Measurements from ENCODE around the gene NPTXR. TPM values are rescaled to one million over a fixed set of nuclear protein-coding genes. Genes with fewer than 3 reads are reported as not detected.
A peak's percentile ranks its signal among the peaks of the same experiment; 100 is the strongest.

NPTXR gene
- total RNA-seq, 2 experiments from 2014 or later: 1.9 to 2.5 TPM

DNA sequence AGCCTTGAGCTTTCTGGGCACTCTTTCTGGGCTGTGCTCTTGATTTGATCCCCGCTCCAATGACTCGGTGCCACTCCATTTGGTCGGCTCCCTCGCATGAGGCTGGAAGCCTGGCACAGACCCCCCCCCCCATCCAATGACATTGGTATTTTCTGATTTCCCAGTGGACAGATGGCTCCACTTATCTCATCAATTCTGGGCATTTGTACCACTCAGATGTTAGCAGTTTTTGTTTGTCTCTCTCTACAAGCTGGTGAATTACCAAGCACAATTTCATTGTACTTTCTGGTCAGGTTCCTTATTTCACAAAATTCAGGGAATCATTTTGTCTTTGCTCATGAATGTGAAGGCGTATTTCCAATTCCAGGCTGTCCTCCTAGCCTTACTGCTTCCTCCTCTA, 59.0 kb downstream of the NPTXR start:
- CTCF ChIA-PET: no interaction called here
- POLR2A ChIA-PET: no interaction called here
- H3K27me3 Mint-ChIP-seq: no peaks in the 10 kb centered on the region
- H3K36me3 Mint-ChIP-seq: no peaks in the 10 kb centered on the region
- DNase-seq: no peak
- no peaks in the 10 kb centered on the region for H3K9me3 Mint-ChIP-seq
- intact Hi-C loops (cut with micrococcal nuclease): no loop called here
- H3K4me3 Mint-ChIP-seq: no peak overlapping the region
- H3K27ac Mint-ChIP-seq: no peak overlapping the region
- peaks cover 4% of the 10 kb centered on the region for H3K4me1 Mint-ChIP-seq (ENCODE audit: low read depth)

DNA sequence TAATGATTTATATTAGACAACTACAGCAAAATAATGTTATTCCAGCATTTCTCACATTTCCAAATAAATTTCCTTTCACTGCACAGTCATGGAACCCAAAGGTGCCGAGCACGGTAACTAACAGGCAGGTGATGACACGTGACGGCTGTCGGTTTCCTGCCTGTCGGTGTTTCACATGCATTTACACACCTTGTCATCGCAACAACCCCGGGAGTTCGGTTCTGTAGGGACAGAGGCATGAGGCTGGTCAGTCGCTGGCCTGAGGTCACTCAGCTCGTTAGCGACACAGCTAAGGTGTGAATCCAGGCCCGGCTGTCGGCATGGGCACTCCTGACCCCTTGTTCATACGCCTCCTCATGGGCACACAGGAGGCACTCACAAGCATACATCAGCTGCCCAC, 59.8 kb downstream of the NPTXR start:
- DNase-seq: no peak

DNA sequence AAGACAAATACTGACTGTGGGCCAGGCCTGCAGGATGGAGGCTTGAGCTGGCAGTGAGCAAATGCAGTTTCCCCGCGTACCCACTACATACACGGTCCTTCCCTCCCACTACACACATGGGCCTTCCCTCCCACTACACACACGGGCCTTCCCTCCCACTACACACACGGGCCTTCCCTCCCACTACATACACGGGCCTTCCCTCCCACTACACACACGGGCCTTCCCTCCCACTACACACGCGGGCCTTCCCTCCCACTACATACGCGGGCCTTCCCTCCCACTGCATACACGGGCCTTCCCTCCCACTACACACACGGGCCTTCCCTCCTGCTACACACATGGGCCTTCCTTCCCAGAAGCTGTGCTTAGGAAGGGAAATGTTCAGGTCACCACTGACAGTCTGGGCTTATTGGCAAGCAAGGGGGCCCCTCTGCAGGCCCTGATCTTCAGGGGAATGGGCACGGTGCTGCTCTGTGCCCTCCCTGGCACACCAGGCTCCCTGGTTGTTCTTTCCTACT, 60.7 kb downstream of the NPTXR start:
- DNase-seq: no peak
- no peak overlapping the region for H3K27ac Mint-ChIP-seq
- no peaks in the 10 kb centered on the region for H3K36me3 Mint-ChIP-seq
- intact Hi-C loops (cut with micrococcal nuclease): no loop called here
- H3K4me3 Mint-ChIP-seq: no peak overlapping the region
- H3K4me1 Mint-ChIP-seq (ENCODE audit: low read depth): peaks cover 4% of the 10 kb centered on the region
- H3K27me3 Mint-ChIP-seq: no peaks in the 10 kb centered on the region
- ChIA-PET POLR2A (no interaction called here), CTCF (interaction anchor here (0.7 to 1.2 kb wide), 2 partner anchors 14 to 17 kb away, joined by 3 read pairs; no protein-coding TSS in a partner anchor)
- no peaks in the 10 kb centered on the region for H3K9me3 Mint-ChIP-seq

More for the DNA sequence above, 59.8 kb downstream of the NPTXR start:
- intact Hi-C loops (cut with micrococcal nuclease): no loop called here
- ChIA-PET POLR2A (no interaction called here), CTCF (no interaction called here)
- Mint-ChIP-seq H3K9me3 (no peaks in the 10 kb centered on the region), H3K36me3 (no peaks in the 10 kb centered on the region), H3K4me3 (no peak overlapping the region), H3K27ac (no peak overlapping the region), H3K27me3 (no peaks in the 10 kb centered on the region), H3K4me1 (ENCODE audit: low read depth) (peaks cover 4% of the 10 kb centered on the region)

DNA sequence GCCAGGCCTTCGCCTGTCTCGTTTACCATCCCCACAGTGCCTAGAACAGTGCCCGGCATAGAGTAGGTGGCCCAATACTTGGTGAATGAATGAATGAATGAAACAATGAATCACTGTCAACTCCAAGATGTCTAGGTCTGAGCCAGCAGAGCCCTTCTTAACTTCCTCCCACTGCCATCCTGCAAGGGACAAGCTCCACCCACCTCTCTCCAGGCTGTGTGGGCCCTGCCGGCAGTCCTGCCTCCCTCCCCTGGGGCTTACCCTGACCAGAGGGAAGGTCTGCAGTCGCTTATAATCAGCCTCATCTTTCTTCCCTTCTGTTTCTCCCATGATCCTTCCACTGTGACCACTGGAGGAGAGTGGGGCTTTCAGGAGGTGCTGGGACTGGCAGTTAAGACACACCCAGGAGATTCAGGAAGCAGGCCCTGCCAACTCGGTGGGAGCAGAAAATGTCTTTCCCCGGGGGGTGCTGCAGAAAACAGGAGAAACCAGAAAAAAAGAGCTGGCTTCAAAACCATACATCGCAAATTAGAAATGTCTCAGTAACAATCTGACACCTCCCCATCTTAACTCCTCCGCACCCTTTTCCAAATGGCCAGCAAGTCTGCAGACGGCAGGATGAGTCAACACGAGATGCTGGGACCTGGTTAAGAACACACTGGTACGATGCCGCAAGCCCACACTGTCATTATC, 61.3 kb downstream of the NPTXR start:
- no peak overlapping the region for H3K4me3 Mint-ChIP-seq
- peak; percentile 28 for DNase-seq
- ChIA-PET POLR2A (no interaction called here), CTCF (interaction anchor here (1.2 kb wide), 1 partner anchor 14 kb away, joined by 3 read pairs; no protein-coding TSS in a partner anchor)
- H3K27me3 Mint-ChIP-seq: no peaks in the 10 kb centered on the region
- H3K36me3 Mint-ChIP-seq: no peaks in the 10 kb centered on the region
- peaks cover 4% of the 10 kb centered on the region for H3K4me1 Mint-ChIP-seq (ENCODE audit: low read depth)
- H3K9me3 Mint-ChIP-seq: no peaks in the 10 kb centered on the region
- peak overlapping the region; percentile 53 for H3K27ac Mint-ChIP-seq
- intact Hi-C loops (cut with micrococcal nuclease): no loop called here

DNA sequence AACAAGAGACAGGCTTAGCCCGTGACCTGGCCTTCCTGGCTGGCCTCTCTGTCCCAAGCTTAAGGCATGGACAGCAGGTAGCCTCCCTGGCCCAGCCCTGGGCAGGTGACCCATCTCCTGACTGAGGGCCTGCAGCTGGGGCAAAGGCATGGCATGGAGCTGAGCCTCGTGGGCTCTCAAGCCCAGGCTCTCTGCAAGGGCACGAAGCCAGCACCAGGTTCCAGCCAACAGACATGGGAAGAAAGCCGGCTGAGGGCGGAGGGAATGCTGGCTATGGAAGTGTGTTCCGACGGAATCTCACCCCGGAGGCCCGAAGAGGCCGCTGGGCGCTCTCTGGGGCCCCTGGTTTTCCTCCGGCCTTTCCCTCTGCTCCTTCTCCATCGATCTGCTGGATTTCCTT, 62.8 kb downstream of the NPTXR start:
- CTCF ChIA-PET: no interaction called here
- intact Hi-C loops (cut with micrococcal nuclease): no loop called here
- no peak overlapping the region for H3K4me3 Mint-ChIP-seq

DNA sequence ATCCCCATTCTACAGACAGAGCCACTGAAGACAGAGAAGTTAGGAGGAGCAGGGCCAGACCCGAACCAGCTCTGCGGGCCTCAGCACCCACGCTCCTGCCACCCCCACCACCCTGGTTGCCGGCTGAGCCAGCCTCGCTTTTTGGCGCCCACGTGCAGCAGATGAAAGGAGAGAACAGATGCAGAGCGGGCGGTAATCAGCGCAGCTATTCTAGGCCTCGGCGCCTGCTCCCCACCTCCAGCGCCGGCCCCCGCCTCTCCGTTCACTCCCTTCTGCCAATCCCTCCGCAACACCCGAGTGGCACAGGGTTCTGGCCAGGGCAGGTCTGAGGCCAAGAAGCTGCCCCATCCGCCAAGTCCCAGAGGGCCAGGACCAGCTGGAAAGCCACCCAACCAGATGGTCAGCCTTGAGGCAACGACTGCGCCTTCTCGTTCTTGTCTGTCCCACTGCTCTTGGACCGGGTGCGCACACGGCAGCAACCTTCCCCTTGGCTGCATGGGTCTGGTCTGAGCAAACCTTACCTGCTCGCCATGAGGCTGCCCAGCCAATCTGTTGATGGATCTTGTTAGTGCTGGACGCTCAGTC, 66.6 kb downstream of the NPTXR start:
- Mint-ChIP-seq H3K9me3 (no peaks in the 10 kb centered on the region), H3K36me3 (no peaks in the 10 kb centered on the region), H3K27ac (no peak overlapping the region), H3K4me1 (ENCODE audit: low read depth) (peaks cover 4% of the 10 kb centered on the region), H3K4me3 (no peak overlapping the region), H3K27me3 (no peaks in the 10 kb centered on the region)
- ChIA-PET CTCF (interaction anchor here (0.7 kb wide), 1 partner anchor 11 kb away, joined by 3 read pairs; no protein-coding TSS in a partner anchor), POLR2A (no interaction called here)
- no peak for DNase-seq
- intact Hi-C loops (cut with micrococcal nuclease): no loop called here

More for the DNA sequence above, 62.8 kb downstream of the NPTXR start:
- POLR2A ChIA-PET: no interaction called here
- Mint-ChIP-seq H3K27me3 (no peaks in the 10 kb centered on the region), H3K9me3 (no peaks in the 10 kb centered on the region), H3K4me1 (ENCODE audit: low read depth) (peaks cover 4% of the 10 kb centered on the region), H3K27ac (no peak overlapping the region), H3K36me3 (no peaks in the 10 kb centered on the region)
- no peak for DNase-seq

DNA sequence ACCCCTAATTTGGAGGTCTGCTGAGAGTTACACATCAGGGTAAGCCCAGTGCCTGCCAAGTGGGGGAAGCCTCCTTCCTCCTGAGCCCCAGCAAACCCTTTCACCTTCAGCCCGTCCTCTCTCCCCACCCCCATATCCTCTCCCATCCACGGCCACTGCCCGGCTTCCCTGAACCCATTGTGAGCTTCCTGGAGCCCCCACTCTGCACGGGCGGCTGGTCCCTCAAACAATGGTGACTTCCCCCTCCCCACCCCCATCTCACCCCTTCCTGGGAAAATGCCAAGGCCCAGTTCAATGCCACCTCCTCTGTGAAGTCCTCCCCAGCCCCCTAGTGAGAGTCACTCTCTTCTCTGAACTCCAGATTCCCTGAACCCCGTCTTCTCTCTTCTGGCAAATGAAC, 67.7 kb downstream of the NPTXR start:
- Mint-ChIP-seq H3K27me3 (no peaks in the 10 kb centered on the region), H3K27ac (no peak overlapping the region), H3K9me3 (no peaks in the 10 kb centered on the region), H3K4me1 (ENCODE audit: low read depth) (peaks cover 3% of the 10 kb centered on the region), H3K36me3 (no peaks in the 10 kb centered on the region), H3K4me3 (no peak overlapping the region)
- intact Hi-C loops (cut with micrococcal nuclease): no loop called here
- POLR2A ChIA-PET: no interaction called here
- no peak for DNase-seq
- CTCF ChIA-PET: interaction anchor here (1.7 kb wide), 1 partner anchor 10 kb away, joined by 5 read pairs; no protein-coding TSS in a partner anchor

DNA sequence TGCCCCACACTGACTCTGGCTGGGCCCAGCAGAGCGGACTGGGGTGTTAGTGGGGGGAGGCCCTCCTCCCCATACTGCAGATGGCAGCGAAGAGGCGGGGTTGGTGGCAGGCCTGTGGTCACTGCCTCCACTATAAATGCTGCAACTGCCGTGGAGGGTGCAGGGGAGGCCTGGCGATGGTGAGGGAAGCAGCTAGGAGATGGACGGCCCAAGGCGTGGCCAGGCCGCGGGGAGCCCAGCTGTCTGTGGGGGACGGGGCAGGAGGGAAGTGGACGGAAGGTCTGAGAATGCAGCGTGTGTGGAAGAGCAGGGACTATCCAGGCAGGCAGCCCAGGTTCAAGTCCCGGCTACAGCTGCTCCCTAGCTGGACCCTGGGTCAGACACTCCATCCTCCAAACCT, 68.2 kb downstream of the NPTXR start:
- ChIA-PET POLR2A (no interaction called here), CTCF (interaction anchor here (1.7 kb wide), 1 partner anchor 10 kb away, joined by 5 read pairs; no protein-coding TSS in a partner anchor)
- no peak overlapping the region for H3K4me3 Mint-ChIP-seq
- no peaks in the 10 kb centered on the region for H3K36me3 Mint-ChIP-seq
- intact Hi-C loops (cut with micrococcal nuclease): no loop called here
- H3K27ac Mint-ChIP-seq: no peak overlapping the region
- no peak for DNase-seq
- H3K9me3 Mint-ChIP-seq: no peaks in the 10 kb centered on the region
- H3K4me1 Mint-ChIP-seq (ENCODE audit: low read depth): peaks cover 3% of the 10 kb centered on the region
- H3K27me3 Mint-ChIP-seq: no peaks in the 10 kb centered on the region

DNA sequence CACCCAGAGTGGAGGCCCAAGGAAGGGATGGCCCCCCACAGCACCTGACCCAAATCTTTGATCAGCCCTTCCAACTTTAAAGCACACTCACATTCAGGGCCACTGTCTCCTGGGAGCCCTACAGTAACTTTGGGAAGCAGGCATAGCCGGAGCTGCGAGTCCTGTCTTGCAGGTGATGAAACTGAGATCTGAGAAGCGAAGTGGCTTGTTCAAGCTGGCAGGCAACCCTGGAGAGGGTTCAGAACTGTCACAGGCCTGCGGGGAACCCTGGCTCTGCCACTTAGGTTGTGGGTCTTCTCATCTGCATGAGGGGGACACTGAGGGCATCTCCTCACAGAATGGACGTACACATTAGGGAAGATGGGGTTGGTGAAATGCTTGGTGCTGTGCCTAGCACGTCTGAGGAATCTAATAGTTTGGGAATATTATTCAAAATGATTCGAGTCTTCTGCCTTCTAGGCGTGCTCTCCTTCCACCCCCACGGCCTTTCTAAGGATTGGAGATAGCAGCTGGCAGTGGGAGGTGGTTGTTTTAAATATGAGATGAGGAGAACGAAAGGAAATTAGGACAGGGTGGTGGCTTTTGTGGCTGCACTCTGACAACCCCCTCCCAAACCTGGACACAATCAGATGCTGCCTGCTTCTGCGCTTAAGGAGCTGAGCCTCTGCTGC, 69.2 kb downstream of the NPTXR start:
- Mint-ChIP-seq H3K4me1 (ENCODE audit: low read depth) (peaks cover 3% of the 10 kb centered on the region), H3K36me3 (no peaks in the 10 kb centered on the region), H3K27ac (no peak overlapping the region), H3K4me3 (no peak overlapping the region), H3K9me3 (no peaks in the 10 kb centered on the region), H3K27me3 (no peaks in the 10 kb centered on the region)
- CTCF ChIA-PET: interaction anchor here (1.7 kb wide), 1 partner anchor 9 kb away, joined by 5 read pairs; no protein-coding TSS in a partner anchor
- intact Hi-C loops (cut with micrococcal nuclease): no loop called here
- no peak for DNase-seq
- POLR2A ChIA-PET: no interaction called here

DNA sequence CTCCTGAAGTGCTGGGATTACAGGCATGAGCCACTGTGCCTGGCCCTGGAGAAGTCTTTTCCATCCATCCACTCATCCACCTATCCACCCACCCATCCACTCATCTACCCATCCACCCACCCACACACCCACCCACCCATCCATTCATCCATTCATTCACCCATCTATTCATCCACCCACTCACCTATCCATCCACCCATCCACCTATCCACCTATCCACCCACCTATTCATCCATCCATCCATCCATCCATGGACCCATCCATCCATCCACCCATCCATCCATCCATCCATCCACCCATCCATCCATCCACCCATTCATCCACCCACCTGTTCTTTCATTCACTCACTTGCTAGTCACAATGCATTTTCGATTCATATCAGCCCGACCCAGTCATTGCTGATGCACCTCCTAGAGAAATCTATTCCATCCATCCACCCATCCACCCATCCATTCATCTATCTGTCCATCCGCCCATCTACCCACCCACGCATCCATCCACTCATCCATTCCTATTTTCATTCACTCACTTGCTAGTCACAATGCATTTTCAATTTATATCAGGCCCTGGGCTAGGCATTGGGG, 70.4 kb downstream of the NPTXR start:
- POLR2A ChIA-PET: no interaction called here
- no peaks in the 10 kb centered on the region for H3K9me3 Mint-ChIP-seq
- CTCF ChIA-PET: no interaction called here
- H3K27me3 Mint-ChIP-seq: no peaks in the 10 kb centered on the region
- H3K36me3 Mint-ChIP-seq: no peaks in the 10 kb centered on the region
- H3K4me3 Mint-ChIP-seq: no peak overlapping the region
- no peak for DNase-seq
- intact Hi-C loops (cut with micrococcal nuclease): no loop called here
- no peak overlapping the region for H3K27ac Mint-ChIP-seq
- H3K4me1 Mint-ChIP-seq (ENCODE audit: low read depth): peaks cover 3% of the 10 kb centered on the region

DNA sequence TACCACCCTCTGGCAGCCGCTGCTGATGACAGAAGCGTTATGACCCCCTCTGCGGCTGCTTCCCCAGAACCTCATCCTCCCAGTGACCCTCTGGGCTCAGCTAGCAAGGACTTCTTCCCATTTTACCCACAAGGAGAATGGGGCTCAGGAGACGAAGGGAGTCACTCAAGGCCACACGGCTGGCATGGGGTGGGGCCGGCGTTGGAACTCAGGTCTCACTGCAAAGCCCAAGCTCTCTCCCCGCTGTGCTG, 71.3 kb downstream of the NPTXR start:
- no peak overlapping the region for H3K4me3 Mint-ChIP-seq
- H3K27ac Mint-ChIP-seq: no peak overlapping the region
- ChIA-PET CTCF (no interaction called here), POLR2A (no interaction called here)
- H3K27me3 Mint-ChIP-seq: no peaks in the 10 kb centered on the region
- H3K9me3 Mint-ChIP-seq: no peaks in the 10 kb centered on the region
- peaks cover 3% of the 10 kb centered on the region for H3K4me1 Mint-ChIP-seq (ENCODE audit: low read depth)
- no peaks in the 10 kb centered on the region for H3K36me3 Mint-ChIP-seq
- no peak for DNase-seq
- intact Hi-C loops (cut with micrococcal nuclease): no loop called here

DNA sequence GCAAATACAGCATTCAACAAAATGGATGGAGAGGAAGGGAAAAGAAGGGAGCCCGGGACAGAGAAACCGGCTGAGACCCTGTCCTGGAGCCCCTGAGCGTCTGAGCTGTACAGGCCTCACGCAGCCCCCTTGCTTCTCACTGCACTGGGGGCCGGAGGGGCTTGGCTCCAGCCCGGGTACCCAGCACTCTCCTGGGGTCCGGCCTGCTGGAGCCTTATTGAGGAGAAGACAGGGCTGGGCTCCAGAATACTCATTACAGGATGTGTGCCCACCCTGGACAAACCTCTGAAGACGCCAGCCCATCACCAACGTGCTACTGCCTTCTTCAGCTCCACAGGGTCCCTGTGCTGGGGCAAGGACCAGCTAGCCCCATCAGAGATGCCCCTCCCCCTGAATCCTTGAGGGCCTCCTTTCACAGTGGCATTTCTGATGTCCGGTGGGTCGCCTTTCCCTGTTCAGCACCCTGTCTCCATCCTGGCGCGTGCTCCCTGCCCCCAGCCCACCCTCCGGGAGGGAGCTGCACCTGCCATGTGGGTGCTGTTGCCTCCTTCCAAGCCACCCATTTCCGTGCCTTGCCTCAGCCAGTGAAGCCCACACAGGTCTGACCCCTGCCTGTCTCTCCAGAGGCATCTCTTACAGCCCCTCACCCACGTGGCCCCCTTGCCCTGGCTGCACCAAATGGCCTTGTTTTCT, 73.4 kb downstream of the NPTXR start:
- ChIA-PET POLR2A (interaction anchor here (1.3 kb wide), 1 partner anchor 14 kb away, joined by 5 read pairs; no protein-coding TSS in a partner anchor), CTCF (interaction anchor here (0.7 to 4.8 kb wide), 6 partner anchors 13 to 100 kb away, joined by 3 to 51 read pairs (median 18); partner anchors contain the start of gene SUN2)
- peaks cover 3% of the 10 kb centered on the region for H3K4me1 Mint-ChIP-seq (ENCODE audit: low read depth)
- no peak for DNase-seq
- intact Hi-C loops (cut with micrococcal nuclease): no loop called here
- H3K9me3 Mint-ChIP-seq: no peaks in the 10 kb centered on the region
- no peak overlapping the region for H3K27ac Mint-ChIP-seq
- H3K36me3 Mint-ChIP-seq: no peaks in the 10 kb centered on the region
- no peaks in the 10 kb centered on the region for H3K27me3 Mint-ChIP-seq
- no peak overlapping the region for H3K4me3 Mint-ChIP-seq

Measured in activated CD4-positive, alpha-beta memory T cell treated with anti-CD3 and anti-CD28 coated beads for 36 hours (primary cell).